A549 (cell line): ENCODE results near the gene LRRC3B. TPM values are rescaled to one million over a fixed set of nuclear protein-coding genes. Genes with fewer than 3 reads are reported as not detected.

Experiments
- ATAC-seq, 2 experiments: fragments of 200-7000 bp in 1 of 2; fragments of >200 bp in 1 of 2; cut with Nextera tagmentation in 1 of 2; cut with Tn5 transposase in 1 of 2; 3 replicates each; pipeline versions ENCODE4 v1.8.0 to v1.9.1; 2018 to 2020; ENCODE audit warnings: mild to moderate bottlenecking in 1 of 2, moderate library complexity in 1 of 2
- CTCF ChIA-PET: fragments of 300-600 bp; sonication (Branson Sonifier 250); formaldehyde crosslinking; extraction: SDS; loops from one replicate; lab custom pipeline; 2021; ENCODE audit warnings: antibody characterized with exemption, inconsistent platforms; lab: Yijun Ruan, JAX
- POLR2A ChIA-PET: fragments of 350-600 bp; formaldehyde crosslinking; extraction: SDS; loops from one replicate; lab custom pipeline; 2021; ENCODE audit warnings: antibody characterized with exemption, inconsistent platforms; lab: Yijun Ruan, JAX
- DNase-seq, 2 experiments: peaks; one replicate each; pipeline versions ENCODE4 v3.0.0 to v3.0.0-alpha.2; 2011 to 2016; ENCODE audit warnings: low read depth in 1 of 2, low spot score in 1 of 2
- FAIRE-seq: peaks from 2 replicates; lab custom pipeline; 2011; peaks lifted over from hg19 to GRCh38; lab: Jason Lieb, UNC
- H3K27ac ChIP-seq, 2 experiments: fragments of >200 bp; sonication (Bioruptor Twin); formaldehyde crosslinking; 3 replicates each; pipeline ENCODE4 v1.5.1; 2016 to 2017
- H3K4me1 ChIP-seq: fragments of >200 bp; sonication (Bioruptor Twin); formaldehyde crosslinking; 3 replicates; pipeline ENCODE4 v1.6.1; 2016
- H3K4me2 ChIP-seq: fragments of >200 bp; sonication (Bioruptor Twin); formaldehyde crosslinking; 3 replicates; pipeline ENCODE4 v1.6.1; 2016
- H3K4me3 ChIP-seq: fragments of >200 bp; sonication (Bioruptor Twin); formaldehyde crosslinking; 3 replicates; pipeline ENCODE4 v1.5.1; 2016
- H3K9me3 ChIP-seq: fragments of >200 bp; sonication (Bioruptor Twin); formaldehyde crosslinking; 3 replicates; pipeline ENCODE4 v1.6.1; 2016
- CHD4 ChIP-seq: fragments of 200-600 bp; sonication (generic); IDR thresholded peaks from 2 replicates; pipeline ENCODE4 v1.6.1; 2016; ENCODE audit warnings: antibody characterized with exemption, mild to moderate bottlenecking, borderline replicate concordance
- CTCF ChIP-seq: fragments of >200 bp; sonication (Bioruptor Twin); formaldehyde crosslinking; IDR thresholded peaks from 3 replicates; pipeline ENCODE4 v1.5.1; 2016
- E2F6 ChIP-seq: IDR thresholded peaks from 2 replicates; pipeline ENCODE4 v1.6.1; 2012; ENCODE audit warnings: low read depth, borderline replicate concordance
- EHF ChIP-seq: fragments of 250-450 bp; sonication (Bioruptor Pico); IDR thresholded peaks from 2 replicates; pipeline ENCODE4 v1.5.0; 2020; ENCODE audit warnings: mild to moderate bottlenecking
- ELK1 ChIP-seq: fragments of 150-350 bp; IDR thresholded peaks from 2 replicates; pipeline ENCODE4 v1.6.1; 2014; ENCODE audit warnings: low read depth, mild to moderate bottlenecking, low read length
- EP300 ChIP-seq, 2 experiments: fragments of >200 bp; sonication (Bioruptor Twin); formaldehyde crosslinking; IDR thresholded peaks; 2 replicates in 1 of 2; 3 replicates in 1 of 2; pipeline ENCODE4 v1.6.1; 2016 to 2017
- GATA3 ChIP-seq: IDR thresholded peaks from 2 replicates; pipeline ENCODE4 v1.6.1; 2012; ENCODE audit warnings: borderline replicate concordance
- HES2 ChIP-seq: fragments of >200 bp; sonication (Bioruptor Twin); formaldehyde crosslinking; IDR thresholded peaks from 2 replicates; pipeline ENCODE4 v1.6.1; 2016
- HMGXB4 ChIP-seq: fragments of 250-450 bp; sonication (Bioruptor Pico); IDR thresholded peaks from 2 replicates; pipeline ENCODE4 v1.5.0; 2021; ENCODE audit warnings: mild to moderate bottlenecking, moderate library complexity, borderline replicate concordance
- HOXA7 ChIP-seq: fragments of 250-450 bp; sonication (Bioruptor Pico); IDR thresholded peaks from 2 replicates; pipeline ENCODE4 v1.5.0; 2020; ENCODE audit warnings: mild to moderate bottlenecking, moderate library complexity
- HOXB5 ChIP-seq: fragments of 250-450 bp; sonication (Bioruptor Pico); IDR thresholded peaks from 2 replicates; pipeline ENCODE4 v1.5.0; 2020; ENCODE audit warnings: mild to moderate bottlenecking, moderate library complexity
- JUN ChIP-seq, 2 experiments: fragments of >200 bp; sonication (Bioruptor Twin); formaldehyde crosslinking; IDR thresholded peaks; 2 replicates in 1 of 2; 3 replicates in 1 of 2; pipeline ENCODE4 v1.6.1; 2016 to 2017
- JUNB ChIP-seq: fragments of >200 bp; sonication (Bioruptor Twin); formaldehyde crosslinking; IDR thresholded peaks from 2 replicates; pipeline ENCODE4 v1.6.1; 2016
- KDM1A ChIP-seq: fragments of 200-600 bp; sonication (generic); IDR thresholded peaks from 2 replicates; pipeline ENCODE4 v1.6.1; 2016; ENCODE audit warnings: low read depth, mild to moderate bottlenecking
- MAFK ChIP-seq: fragments of 450-650 bp; IDR thresholded peaks from 2 replicates; pipeline ENCODE4 v1.6.1; 2014; ENCODE audit not compliant: partially characterized antibody
- MAX ChIP-seq: IDR thresholded peaks from 2 replicates; pipeline ENCODE4 v1.6.1; 2012
- MYC ChIP-seq: IDR thresholded peaks from 2 replicates; pipeline ENCODE4 v1.6.1; 2012; ENCODE audit warnings: mild to moderate bottlenecking, inconsistent platforms, low read length, improper control_type of control experiment, borderline replicate concordance
- NR3C1 ChIP-seq: fragments of >200 bp; sonication (Bioruptor Twin); formaldehyde crosslinking; IDR thresholded peaks from 3 replicates; pipeline ENCODE4 v1.6.1; 2017
- PHF8 ChIP-seq: fragments of 200-600 bp; sonication (generic); IDR thresholded peaks from 2 replicates; pipeline ENCODE4 v1.6.1; 2016; ENCODE audit warnings: low read depth, mild to moderate bottlenecking, antibody characterized with exemption, moderate library complexity, borderline replicate concordance
- POLR2AphosphoS2 ChIP-seq: conservative IDR thresholded peaks from 2 replicates; pipeline ENCODE4 v1.6.1; 2012; ENCODE audit warnings: low read length, improper control_type of control experiment, inconsistent platforms
- RARB ChIP-seq: fragments of 250-450 bp; sonication (Bioruptor Pico); IDR thresholded peaks from 2 replicates; pipeline ENCODE4 v1.8.0; 2021; ENCODE audit warnings: mild to moderate bottlenecking, moderate library complexity
- RCOR1 ChIP-seq: fragments of 150-350 bp; IDR thresholded peaks from 2 replicates; pipeline ENCODE4 v1.6.1; 2014; ENCODE audit warnings: antibody characterized with exemption, low read length, low read depth
- RFX5 ChIP-seq: fragments of 450-650 bp; IDR thresholded peaks from 2 replicates; pipeline ENCODE4 v1.7.1; 2014; ENCODE audit warnings: antibody characterized with exemption, mild to moderate bottlenecking, moderate library complexity
- SMC3 ChIP-seq: fragments of >200 bp; sonication (Bioruptor Twin); formaldehyde crosslinking; IDR thresholded peaks from 3 replicates; pipeline ENCODE4 v1.6.1; 2018; ENCODE audit warnings: inconsistent platforms
- TFCP2L1 ChIP-seq: fragments of 250-450 bp; sonication (Bioruptor Pico); IDR thresholded peaks from 2 replicates; pipeline ENCODE4 v1.5.0; 2021; ENCODE audit warnings: mild to moderate bottlenecking
- TP53 ChIP-seq: fragments of 250-450 bp; sonication (Bioruptor Pico); IDR thresholded peaks from 2 replicates; pipeline ENCODE4 v1.5.0; 2021; ENCODE audit warnings: mild to moderate bottlenecking, moderate library complexity
- USF2 ChIP-seq: fragments of 450-650 bp; IDR thresholded peaks from 2 replicates; pipeline ENCODE4 v1.6.1; 2014; ENCODE audit warnings: antibody characterized with exemption
- ZC3H11A ChIP-seq: fragments of 450-650 bp; IDR thresholded peaks from 2 replicates; pipeline ENCODE4 v1.6.1; 2014; ENCODE audit warnings: antibody characterized with exemption, mild to moderate bottlenecking
- WGBS: methylation state at CpG from one replicate; pipeline ENCODE4 v1.1.6; 2017; ENCODE audit errors: missing lambda C conversion rate; 5-methylcytosine and 5-hydroxymethylcytosine counted together
- polyA plus RNA-seq, 4 experiments: library from polyadenylated mRNA; depleted of rRNA in 3 of 4; stranded (reverse); fragments of >200 nt; fragmentation: RNase III in 1 of 4; extraction: RNeasy Plus Mini Kit Qiagen cat#74134 plus additional on column Dnase treatment in 1 of 4; gene quantifications; 2 replicates in 3 of 4; 3 replicates in 1 of 4; pipeline ENCODE4 v1.2.3, GENCODE V29; 2011 to 2017

Gene LRRC3B
- polyA plus RNA-seq, 2 of the 4 experiments (the other 2 are of a cell fraction) = not detected

GRCh38 chr3:26625187-26625586 is 2.6 kb downstream of the LRRC3B start:
- CTCF ChIA-PET = no interaction called here
- Histone ChIP-seq H3K4me2 (no peak overlapping the region), H3K9me3 (no peaks in the 10 kb centered on the region), H3K4me3 (no peak overlapping the region), H3K27ac (no peak overlapping the region), H3K4me1 (no peaks in the 10 kb centered on the region)
- 13% methylated on average over 10 of the region's 13 CpGs for WGBS
- FAIRE-seq = no peak
- no peak for DNase-seq
- POLR2A ChIA-PET = no interaction called here
- no peak for TF ChIP-seq PHF8
- no peak for TF ChIP-seq RFX5
- no peak for TF ChIP-seq HOXB5 (CRISPR knock-in tag)
- no peak for TF ChIP-seq KDM1A
- TF ChIP-seq NR3C1 = no peak
- TF ChIP-seq RCOR1 = no peak
- TF ChIP-seq SMC3 = no peak
- no peak for TF ChIP-seq TP53 (CRISPR knock-in tag)
- no peak for TF ChIP-seq HES2
- TF ChIP-seq ELK1 = no peak
- no peak for TF ChIP-seq HMGXB4 (CRISPR knock-in tag)
- TF ChIP-seq, all 56 proteins: peak for 0
- no peak for ATAC-seq

- POLR2A ChIA-PET = no interaction called here
- ATAC-seq (no peak), DNase-seq (no peak), FAIRE-seq (no peak)
- no peak overlapping the region for H3K4me3 ChIP-seq
- no peak overlapping the region for H3K4me2 ChIP-seq
- 38% methylated on average over 4 of the region's 4 CpGs for WGBS
- H3K27ac ChIP-seq = no peak overlapping the region
- H3K9me3 ChIP-seq = no peaks in the 10 kb centered on the region
- CTCF ChIA-PET = no interaction called here
- H3K4me1 ChIP-seq = no peaks in the 10 kb centered on the region
- TF ChIP-seq JUNB = no peak
- no peak for TF ChIP-seq EP300 (IDR thresholded peaks at IDR 0.05)
- TF ChIP-seq ZC3H11A = no peak
- TF ChIP-seq ELK1 = no peak
- no peak for TF ChIP-seq JUN (IDR thresholded peaks at IDR 0.05)
- TF ChIP-seq EHF (CRISPR knock-in tag) = no peak
- no peak for TF ChIP-seq RARB
- TF ChIP-seq TFCP2L1 (CRISPR knock-in tag) = no peak
- no peak for TF ChIP-seq MAFK
- TF ChIP-seq GATA3 = no peak
- TF ChIP-seq POLR2AphosphoS2 = no peak
- TF ChIP-seq RFX5 = no peak
- TF ChIP-seq MYC = no peak
Observed at GRCh38 chr3:26627080-26627479, 4.5 kb downstream of the LRRC3B start.

GRCh38 chr3:26628915-26629314 is 6.3 kb downstream of the LRRC3B start:
- no peak overlapping the region for H3K4me3 ChIP-seq
- no peak for ATAC-seq
- WGBS = no CpG with 5 or more reads among the region's 1 CpG
- no peak overlapping the region for H3K4me2 ChIP-seq
- no peak overlapping the region for H3K27ac ChIP-seq
- POLR2A ChIA-PET = no interaction called here
- no peaks in the 10 kb centered on the region for H3K4me1 ChIP-seq
- CTCF ChIA-PET = interaction anchor here (0.6 to 1.1 kb wide), 2 partner anchors 19 to 330 kb away, joined by 4 read pairs; no protein-coding TSS in a partner anchor
- no peaks in the 10 kb centered on the region for H3K9me3 ChIP-seq
- FAIRE-seq = no peak
- DNase-seq = no peak
- TF ChIP-seq RARB (no peak), CHD4 (no peak), E2F6 (no peak), MAX (no peak), HOXA7 (CRISPR knock-in tag) (no peak), PHF8 (no peak), TFCP2L1 (CRISPR knock-in tag) (no peak), CTCF (no peak), EHF (CRISPR knock-in tag) (no peak), RFX5 (no peak), USF2 (no peak)
